NCI-H524 (cell line): ENCODE data around the gene KAT6B.

Experiments
- DNase-seq, 2 experiments: peaks; one replicate each; lab custom pipeline; 2025; lab: John Stamatoyannopoulos, UW

The KAT6B gene

GRCh38 chr10:74823791-74824183 is 2.6 kb upstream of the KAT6B start:
- DNase-seq, result no peak

- DNase-seq, result no peak
Measured at GRCh38 chr10:74824184-74824899, 2.1 kb upstream of the KAT6B start.

- DNase-seq, result peak in 1 of 2 experiments; percentile 35
Measured at GRCh38 chr10:74824900-74825370, 1.5 kb upstream of the KAT6B start.

GRCh38 chr10:74825371-74826141 is 844 bp upstream of the KAT6B start:
- DNase-seq, result no peak

GRCh38 chr10:74827045-74827441 is 643 bp downstream of the KAT6B start:
- no peak for DNase-seq

- no peak for DNase-seq
Measured at GRCh38 chr10:74827694-74828093, 1.3 kb downstream of the KAT6B start.

- no peak for DNase-seq
Measured at GRCh38 chr10:74828946-74829345, 2.5 kb downstream of the KAT6B start.

GRCh38 chr10:74831518-74832120 is 5.2 kb downstream of the KAT6B start:
- DNase-seq, result no peak

- no peak for DNase-seq
Measured at GRCh38 chr10:74835963-74836362, 9.6 kb downstream of the KAT6B start.

GRCh38 chr10:74836877-74837276 is 10.5 kb downstream of the KAT6B start:
- DNase-seq, result no peak

GRCh38 chr10:74837743-74838142 is 11.3 kb downstream of the KAT6B start:
- peak; percentile 38 to 71 for DNase-seq

- DNase-seq, result no peak
Measured at GRCh38 chr10:74839708-74840107, 13.3 kb downstream of the KAT6B start.

- DNase-seq, result no peak
Measured at GRCh38 chr10:74841265-74841973, 15.0 kb downstream of the KAT6B start.

- no peak for DNase-seq
Measured at GRCh38 chr10:74842301-74842954, 16.0 kb downstream of the KAT6B start.

GRCh38 chr10:74846958-74847357 is 20.6 kb downstream of the KAT6B start:
- DNase-seq, result no peak

- no peak for DNase-seq
Measured at GRCh38 chr10:74851831-74852230, 25.4 kb downstream of the KAT6B start.

GRCh38 chr10:74852381-74852780 is 26.0 kb downstream of the KAT6B start:
- DNase-seq, result no peak

GRCh38 chr10:74854610-74855009 is 28.2 kb downstream of the KAT6B start:
- DNase-seq, result no peak

- peak in 1 of 2 experiments; percentile 1 for DNase-seq
Measured at GRCh38 chr10:74855027-74855426, 28.6 kb downstream of the KAT6B start.

- no peak for DNase-seq
Measured at GRCh38 chr10:74855439-74855838, 29.0 kb downstream of the KAT6B start.

- no peak for DNase-seq
Measured at GRCh38 chr10:74856940-74857339, 30.5 kb downstream of the KAT6B start.

GRCh38 chr10:74857586-74857985 is 31.2 kb downstream of the KAT6B start:
- DNase-seq, result no peak
